Stimulated activated CD8-positive, alpha-beta memory T cell treated with anti-CD3 and anti-CD28 coated beads, Interleukin-7, amount 100 ng/mL, for 4 hours (primary cell): ENCODE data around the gene FAM20C.

Experiments
- DNase-seq, 2 donors: peaks; one replicate each; pipeline ENCODE4 v3.0.0-alpha.2; 2020; ENCODE audit warnings: low read depth in 2 of 2

The FAM20C gene

GRCh38 chr7:191981-192649 is at the start of gene FAM20C:
Gene FAM20C, plus strand, starts transcription at chr7:192571. Its CDS starts 629 bp downstream, at chr7:193200.
- peak in 1 of 2 donors; percentile 24 for DNase-seq

GRCh38 chr7:143145-143751 is 49.1 kb upstream of the FAM20C start:
- DNase-seq, result no peak

- no peak for DNase-seq
Measured at GRCh38 chr7:143811-144453, 48.4 kb upstream of the FAM20C start.

- DNase-seq, result no peak
Measured at GRCh38 chr7:144454-144826, 47.9 kb upstream of the FAM20C start.

- DNase-seq, result no peak
Measured at GRCh38 chr7:145863-146262, 46.5 kb upstream of the FAM20C start.

GRCh38 chr7:148543-148931 is 43.8 kb upstream of the FAM20C start:
- no peak for DNase-seq

GRCh38 chr7:148932-149790 is 43.2 kb upstream of the FAM20C start:
- DNase-seq, result peak; percentile 96 to 97

GRCh38 chr7:149791-150636 is 42.4 kb upstream of the FAM20C start:
- DNase-seq, result peak in 1 of 2 donors; percentile 21

GRCh38 chr7:150811-151221 is 41.6 kb upstream of the FAM20C start:
- DNase-seq, result no peak

- no peak for DNase-seq
Measured at GRCh38 chr7:151346-152050, 40.9 kb upstream of the FAM20C start.

GRCh38 chr7:152702-153391 is 39.5 kb upstream of the FAM20C start:
- DNase-seq, result no peak

- no peak for DNase-seq
Measured at GRCh38 chr7:153604-154003, 38.8 kb upstream of the FAM20C start.

- DNase-seq, result no peak
Measured at GRCh38 chr7:154096-154799, 38.1 kb upstream of the FAM20C start.

- no peak for DNase-seq
Measured at GRCh38 chr7:155469-155900, 36.9 kb upstream of the FAM20C start.

GRCh38 chr7:156111-157007 is 36.0 kb upstream of the FAM20C start:
- no peak for DNase-seq

- DNase-seq, result no peak
Measured at GRCh38 chr7:157008-157310, 35.4 kb upstream of the FAM20C start.

GRCh38 chr7:157771-158625 is 34.4 kb upstream of the FAM20C start:
- DNase-seq, result no peak

- DNase-seq, result no peak
Measured at GRCh38 chr7:158771-159170, 33.6 kb upstream of the FAM20C start.
